T-helper 2 cell treated with Interferon-gamma antibody and Interleukin-4, amounts not matched to agents 5 μg/mL and 100 μg/mL, for 36 hours (primary cell): ENCODE data around the gene MTCL1.

Experiments
- DNase-seq: peaks from one replicate; pipeline ENCODE4 v3.0.0; 2021; ENCODE audit warnings: low spot score
- H3K27ac Mint-ChIP-seq: one replicate; pipeline ENCODE4 v1.8.0; 2021; ENCODE audit warnings: mild to moderate bottlenecking, mixed read lengths
- H3K27me3 Mint-ChIP-seq: one replicate; pipeline ENCODE4 v1.8.0; 2021; ENCODE audit warnings: low read depth, mixed read lengths
- H3K36me3 Mint-ChIP-seq: one replicate; pipeline ENCODE4 v1.8.0; 2021; ENCODE audit warnings: low read depth, mixed read lengths
- H3K4me1 Mint-ChIP-seq: one replicate; pipeline ENCODE4 v1.8.0; 2021; ENCODE audit warnings: low read depth, mixed read lengths
- H3K4me3 Mint-ChIP-seq: one replicate; pipeline ENCODE4 v1.8.0; 2022; ENCODE audit warnings: mild to moderate bottlenecking, moderate library complexity, mixed read lengths
- H3K9me3 Mint-ChIP-seq: one replicate; pipeline ENCODE4 v1.8.0; 2021; ENCODE audit warnings: mixed read lengths

The MTCL1 gene

GRCh38 chr18:8860845-8861642, 155.7 kb downstream of the MTCL1 start:
- no peak for DNase-seq
- Mint-ChIP-seq H3K27me3 (peaks cover 6% of the 10 kb centered on the region), H3K36me3 (no peaks in the 10 kb centered on the region), H3K9me3 (no peaks in the 10 kb centered on the region), H3K4me3 (no peak overlapping the region), H3K27ac (no peak overlapping the region), H3K4me1 (no peaks in the 10 kb centered on the region)

GRCh38 chr18:8863427-8863826, 158.1 kb downstream of the MTCL1 start:
- H3K9me3 Mint-ChIP-seq, result no peaks in the 10 kb centered on the region
- DNase-seq, result no peak
- H3K27ac Mint-ChIP-seq, result no peak overlapping the region
- H3K4me3 Mint-ChIP-seq, result no peak overlapping the region
- H3K27me3 Mint-ChIP-seq, result peaks cover 6% of the 10 kb centered on the region
- H3K36me3 Mint-ChIP-seq, result no peaks in the 10 kb centered on the region
- H3K4me1 Mint-ChIP-seq, result no peaks in the 10 kb centered on the region

- Mint-ChIP-seq H3K9me3 (no peaks in the 10 kb centered on the region), H3K4me3 (no peak overlapping the region), H3K36me3 (no peaks in the 10 kb centered on the region), H3K27me3 (no peaks in the 10 kb centered on the region), H3K27ac (no peak overlapping the region), H3K4me1 (no peaks in the 10 kb centered on the region)
- DNase-seq, result no peak
Observed at GRCh38 chr18:8865934-8866333, 160.6 kb downstream of the MTCL1 start.

- H3K27ac Mint-ChIP-seq, result no peak overlapping the region
- DNase-seq, result no peak
- no peaks in the 10 kb centered on the region for H3K36me3 Mint-ChIP-seq
- H3K27me3 Mint-ChIP-seq, result no peaks in the 10 kb centered on the region
- H3K9me3 Mint-ChIP-seq, result no peaks in the 10 kb centered on the region
- H3K4me3 Mint-ChIP-seq, result no peak overlapping the region
- no peaks in the 10 kb centered on the region for H3K4me1 Mint-ChIP-seq
Observed at GRCh38 chr18:8866679-8867078, 161.3 kb downstream of the MTCL1 start.

GRCh38 chr18:8868276-8868675, 162.9 kb downstream of the MTCL1 start:
- no peaks in the 10 kb centered on the region for H3K4me1 Mint-ChIP-seq
- no peaks in the 10 kb centered on the region for H3K27me3 Mint-ChIP-seq
- H3K27ac Mint-ChIP-seq, result no peak overlapping the region
- H3K9me3 Mint-ChIP-seq, result no peaks in the 10 kb centered on the region
- H3K36me3 Mint-ChIP-seq, result no peaks in the 10 kb centered on the region
- H3K4me3 Mint-ChIP-seq, result no peak overlapping the region
- DNase-seq, result no peak

GRCh38 chr18:8868779-8869415, 163.5 kb downstream of the MTCL1 start:
- Mint-ChIP-seq H3K27me3 (no peaks in the 10 kb centered on the region), H3K4me3 (no peak overlapping the region), H3K27ac (no peak overlapping the region), H3K4me1 (no peaks in the 10 kb centered on the region), H3K9me3 (no peaks in the 10 kb centered on the region), H3K36me3 (no peaks in the 10 kb centered on the region)
- no peak for DNase-seq

- H3K27ac Mint-ChIP-seq, result no peak overlapping the region
- no peaks in the 10 kb centered on the region for H3K36me3 Mint-ChIP-seq
- DNase-seq, result no peak
- no peaks in the 10 kb centered on the region for H3K9me3 Mint-ChIP-seq
- H3K27me3 Mint-ChIP-seq, result no peaks in the 10 kb centered on the region
- H3K4me3 Mint-ChIP-seq, result no peak overlapping the region
- H3K4me1 Mint-ChIP-seq, result no peaks in the 10 kb centered on the region
Observed at GRCh38 chr18:8869696-8870095, 164.3 kb downstream of the MTCL1 start.

- no peaks in the 10 kb centered on the region for H3K27me3 Mint-ChIP-seq
- DNase-seq, result no peak
- no peaks in the 10 kb centered on the region for H3K4me1 Mint-ChIP-seq
- H3K9me3 Mint-ChIP-seq, result no peaks in the 10 kb centered on the region
- H3K4me3 Mint-ChIP-seq, result no peak overlapping the region
- H3K36me3 Mint-ChIP-seq, result no peaks in the 10 kb centered on the region
- H3K27ac Mint-ChIP-seq, result no peak overlapping the region
Observed at GRCh38 chr18:8870528-8870927, 165.2 kb downstream of the MTCL1 start.

GRCh38 chr18:8871489-8871888, 166.1 kb downstream of the MTCL1 start:
- H3K4me1 Mint-ChIP-seq, result no peaks in the 10 kb centered on the region
- DNase-seq, result no peak
- no peaks in the 10 kb centered on the region for H3K36me3 Mint-ChIP-seq
- H3K27me3 Mint-ChIP-seq, result no peaks in the 10 kb centered on the region
- no peaks in the 10 kb centered on the region for H3K9me3 Mint-ChIP-seq
- no peak overlapping the region for H3K27ac Mint-ChIP-seq
- no peak overlapping the region for H3K4me3 Mint-ChIP-seq

- Mint-ChIP-seq H3K9me3 (no peaks in the 10 kb centered on the region), H3K27ac (no peak overlapping the region), H3K4me3 (no peak overlapping the region), H3K27me3 (no peaks in the 10 kb centered on the region), H3K36me3 (no peaks in the 10 kb centered on the region), H3K4me1 (no peaks in the 10 kb centered on the region)
- DNase-seq, result no peak
Observed at GRCh38 chr18:8874872-8875271, 169.5 kb downstream of the MTCL1 start.

GRCh38 chr18:8876887-8877286, 171.5 kb downstream of the MTCL1 start:
- no peaks in the 10 kb centered on the region for H3K9me3 Mint-ChIP-seq
- H3K4me1 Mint-ChIP-seq, result no peaks in the 10 kb centered on the region
- H3K36me3 Mint-ChIP-seq, result no peaks in the 10 kb centered on the region
- no peak for DNase-seq
- no peak overlapping the region for H3K4me3 Mint-ChIP-seq
- no peak overlapping the region for H3K27ac Mint-ChIP-seq
- peaks cover 4% of the 10 kb centered on the region for H3K27me3 Mint-ChIP-seq

GRCh38 chr18:8881103-8881502, 175.7 kb downstream of the MTCL1 start:
- no peak for DNase-seq
- Mint-ChIP-seq H3K9me3 (peaks cover 14% of the 10 kb centered on the region), H3K36me3 (no peaks in the 10 kb centered on the region), H3K27me3 (peaks cover 4% of the 10 kb centered on the region), H3K4me3 (no peak overlapping the region), H3K27ac (no peak overlapping the region), H3K4me1 (no peaks in the 10 kb centered on the region)
